ENCODE data around the gene AGAP1.

- no peak for TF ChIP-seq POLR2A (IDR thresholded peaks at IDR 0.05)
- TF ChIP-seq, protein P1, sequence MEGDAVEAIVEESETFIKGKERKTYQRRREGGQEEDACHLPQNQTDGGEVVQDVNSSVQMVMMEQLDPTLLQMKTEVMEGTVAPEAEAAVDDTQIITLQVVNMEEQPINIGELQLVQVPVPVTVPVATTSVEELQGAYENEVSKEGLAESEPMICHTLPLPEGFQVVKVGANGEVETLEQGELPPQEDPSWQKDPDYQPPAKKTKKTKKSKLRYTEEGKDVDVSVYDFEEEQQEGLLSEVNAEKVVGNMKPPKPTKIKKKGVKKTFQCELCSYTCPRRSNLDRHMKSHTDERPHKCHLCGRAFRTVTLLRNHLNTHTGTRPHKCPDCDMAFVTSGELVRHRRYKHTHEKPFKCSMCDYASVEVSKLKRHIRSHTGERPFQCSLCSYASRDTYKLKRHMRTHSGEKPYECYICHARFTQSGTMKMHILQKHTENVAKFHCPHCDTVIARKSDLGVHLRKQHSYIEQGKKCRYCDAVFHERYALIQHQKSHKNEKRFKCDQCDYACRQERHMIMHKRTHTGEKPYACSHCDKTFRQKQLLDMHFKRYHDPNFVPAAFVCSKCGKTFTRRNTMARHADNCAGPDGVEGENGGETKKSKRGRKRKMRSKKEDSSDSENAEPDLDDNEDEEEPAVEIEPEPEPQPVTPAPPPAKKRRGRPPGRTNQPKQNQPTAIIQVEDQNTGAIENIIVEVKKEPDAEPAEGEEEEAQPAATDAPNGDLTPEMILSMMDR (IDR thresholded peaks at IDR 0.05), result no peak
Observed at GRCh38 chr2:235556901-235557300, 63.1 kb downstream of the AGAP1 start.

Measured in heart left ventricle (tissue), 13 donors.